Measurements from ENCODE around the gene GREM1. TPM values are rescaled to one million over a fixed set of nuclear protein-coding genes. Genes with fewer than 3 reads are reported as not detected.
A peak's percentile ranks its signal among the peaks of the same experiment; 100 is the strongest.

Gene GREM1
- total RNA-seq, 1 donor from 2014 or later, result 9.2 TPM

DNA sequence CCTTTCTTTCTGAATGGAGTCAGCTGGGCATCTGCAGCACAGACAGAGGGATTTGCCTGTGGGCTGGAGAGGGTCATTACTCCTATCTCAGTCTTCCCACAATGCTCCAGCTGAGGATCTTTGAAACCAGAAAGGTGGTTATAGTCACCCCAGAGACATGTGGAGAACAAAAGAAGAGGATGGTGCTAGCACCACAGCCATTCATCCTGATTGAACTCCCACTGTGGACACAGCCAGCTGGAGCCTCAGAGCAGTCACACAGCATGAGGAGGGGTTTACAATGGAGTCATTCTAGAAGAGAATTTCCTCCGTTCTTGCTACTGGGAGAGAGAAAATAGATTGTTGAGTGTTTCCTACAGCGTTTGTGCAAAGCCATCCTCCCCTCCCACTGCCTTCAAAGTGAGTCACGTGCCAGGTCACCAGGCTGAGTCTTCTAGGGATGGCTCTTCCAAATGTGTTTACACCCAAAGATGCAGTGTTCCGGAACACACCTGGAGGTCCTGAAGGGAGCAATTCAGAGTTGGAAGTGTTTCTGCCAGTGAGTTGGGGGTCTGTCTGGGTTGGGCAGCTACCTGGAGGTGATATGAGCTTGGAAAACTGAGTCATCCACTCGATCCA is 18.9 kb upstream of the GREM1 start:
- ATAC-seq, result no peak

DNA sequence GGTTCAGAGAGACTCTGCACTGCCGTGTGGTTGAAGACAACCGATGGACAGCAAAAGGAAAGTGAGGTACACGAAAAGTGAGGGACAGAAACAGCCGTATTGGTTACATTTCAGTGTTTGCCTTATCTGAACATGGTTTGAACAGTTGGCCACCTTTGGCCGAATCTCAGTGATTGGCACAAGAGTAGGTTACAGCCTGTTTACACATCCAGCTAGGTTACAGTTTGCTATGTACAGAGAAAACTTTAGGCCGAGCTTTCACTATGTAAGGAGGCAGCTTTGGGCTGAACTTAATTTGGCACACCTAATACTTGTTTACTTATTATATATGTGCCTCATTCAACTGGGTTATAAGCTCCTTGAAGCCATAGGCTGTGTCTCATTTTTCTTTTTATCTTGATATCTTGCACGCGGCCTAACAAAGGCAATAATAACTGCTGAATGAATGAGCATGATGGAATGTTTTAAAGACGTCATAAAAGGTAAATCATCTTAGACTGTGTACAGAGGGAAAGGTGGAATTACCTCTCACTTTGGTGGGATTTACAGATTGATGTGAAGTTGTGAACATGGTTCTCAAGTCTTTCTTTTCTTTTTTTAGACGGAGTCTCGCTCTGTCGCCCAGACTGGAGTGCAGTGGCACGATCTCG is 17.2 kb upstream of the GREM1 start:
- no peak for ATAC-seq

DNA sequence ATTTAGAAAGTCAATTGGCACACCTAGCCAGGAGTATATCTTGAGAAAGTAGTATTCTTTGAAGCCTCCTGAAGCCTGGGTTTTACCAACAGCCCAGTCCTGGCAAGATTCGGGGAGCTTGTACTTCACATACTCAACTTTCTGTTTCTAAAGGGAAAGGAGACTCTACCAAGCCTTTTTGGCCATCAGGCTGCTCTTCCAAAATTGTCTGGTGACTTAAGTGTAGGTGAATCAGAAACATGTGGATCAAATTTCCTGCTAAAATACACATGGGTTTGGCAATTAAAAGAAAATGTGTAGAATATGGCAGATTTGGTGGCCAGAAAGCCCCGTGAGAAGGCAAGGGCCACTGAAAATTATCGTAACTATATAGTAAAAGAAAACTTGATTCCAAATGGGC is 15.9 kb upstream of the GREM1 start:
- no peak for ATAC-seq

DNA sequence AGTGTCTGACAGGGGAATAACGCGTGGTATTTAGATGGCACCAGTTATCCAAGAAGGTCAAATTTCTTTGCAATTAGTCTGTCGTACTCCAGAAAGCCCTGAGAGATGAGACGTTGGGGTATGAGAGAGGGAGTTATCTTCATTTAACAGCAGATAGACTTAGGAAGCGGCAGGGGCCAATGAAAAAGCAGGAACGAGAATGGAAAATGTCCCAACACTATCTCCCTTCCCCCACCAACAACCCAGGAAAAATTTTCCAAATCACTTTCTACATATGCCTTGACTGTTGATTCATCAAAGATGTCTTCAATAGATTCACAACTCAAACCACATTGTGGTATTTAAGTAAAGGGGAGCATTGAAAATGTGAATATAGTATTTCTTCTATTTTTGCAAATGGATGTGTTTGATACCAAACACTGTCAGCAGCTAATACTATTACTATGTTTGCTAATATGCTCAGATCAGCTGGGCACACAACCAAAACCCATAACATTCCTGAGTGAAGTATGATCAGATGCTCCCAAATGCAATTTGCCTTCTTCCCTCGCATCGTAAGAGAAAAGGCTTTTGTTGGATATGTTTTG is 13.3 kb upstream of the GREM1 start:
- ATAC-seq, result no peak

DNA sequence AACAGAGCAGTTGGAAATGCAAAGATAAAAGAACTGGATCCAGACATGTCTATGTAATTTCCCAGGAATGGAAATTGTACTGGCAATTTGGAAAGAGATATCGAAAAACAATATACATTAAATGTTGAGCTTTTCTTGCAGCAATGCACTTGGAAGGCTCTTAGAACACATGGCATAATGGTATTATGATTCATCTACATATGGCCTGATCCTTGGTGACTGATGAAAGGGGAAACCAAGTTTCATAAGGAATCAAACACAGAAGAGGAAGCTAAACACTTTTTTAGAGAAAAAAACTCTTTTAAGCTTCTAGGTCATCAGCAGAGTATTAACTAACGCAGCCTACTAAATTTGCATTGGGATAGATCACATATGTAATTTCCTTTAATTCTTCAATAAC is 12.4 kb upstream of the GREM1 start:
- ATAC-seq, result no peak

DNA sequence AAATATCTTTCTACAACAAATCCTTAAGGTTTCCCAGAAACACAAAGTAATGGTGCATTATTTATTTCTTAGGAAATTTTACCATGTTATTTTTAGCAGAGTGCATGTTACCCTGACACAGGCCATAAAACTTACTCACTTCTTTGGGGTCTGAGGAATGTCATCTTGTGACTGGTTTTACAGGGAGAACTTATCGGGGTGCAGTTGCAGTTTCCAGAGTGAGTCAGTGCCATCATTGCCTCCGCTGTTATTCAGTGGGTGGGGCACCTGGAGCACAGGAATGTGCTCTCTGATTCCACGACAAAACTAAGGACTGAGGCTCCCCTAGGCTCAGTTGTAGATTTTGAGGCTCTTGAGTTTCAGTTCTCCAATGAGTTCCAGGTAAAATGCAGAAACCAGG is 11.1 kb upstream of the GREM1 start:
- no peak for ATAC-seq

DNA sequence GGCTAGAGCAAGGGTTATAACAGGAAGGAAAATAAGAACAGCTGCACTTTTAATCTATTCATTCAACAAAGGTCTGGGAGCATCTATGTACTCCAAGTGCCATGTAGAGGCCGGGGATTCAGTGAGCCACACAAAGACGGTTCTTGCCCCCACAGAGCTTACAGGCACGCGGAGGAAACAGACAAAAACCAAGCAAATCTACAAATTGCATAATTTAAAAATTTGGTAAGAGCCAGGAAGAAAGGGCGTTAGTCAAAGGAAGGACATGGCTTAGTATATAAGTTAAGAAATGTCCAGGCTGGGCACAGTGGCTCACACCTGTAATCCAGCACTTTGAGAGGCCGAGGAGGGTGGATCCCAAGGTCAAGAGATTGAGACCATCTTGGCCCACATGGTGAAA is 10.4 kb upstream of the GREM1 start:
- ATAC-seq, result no peak

DNA sequence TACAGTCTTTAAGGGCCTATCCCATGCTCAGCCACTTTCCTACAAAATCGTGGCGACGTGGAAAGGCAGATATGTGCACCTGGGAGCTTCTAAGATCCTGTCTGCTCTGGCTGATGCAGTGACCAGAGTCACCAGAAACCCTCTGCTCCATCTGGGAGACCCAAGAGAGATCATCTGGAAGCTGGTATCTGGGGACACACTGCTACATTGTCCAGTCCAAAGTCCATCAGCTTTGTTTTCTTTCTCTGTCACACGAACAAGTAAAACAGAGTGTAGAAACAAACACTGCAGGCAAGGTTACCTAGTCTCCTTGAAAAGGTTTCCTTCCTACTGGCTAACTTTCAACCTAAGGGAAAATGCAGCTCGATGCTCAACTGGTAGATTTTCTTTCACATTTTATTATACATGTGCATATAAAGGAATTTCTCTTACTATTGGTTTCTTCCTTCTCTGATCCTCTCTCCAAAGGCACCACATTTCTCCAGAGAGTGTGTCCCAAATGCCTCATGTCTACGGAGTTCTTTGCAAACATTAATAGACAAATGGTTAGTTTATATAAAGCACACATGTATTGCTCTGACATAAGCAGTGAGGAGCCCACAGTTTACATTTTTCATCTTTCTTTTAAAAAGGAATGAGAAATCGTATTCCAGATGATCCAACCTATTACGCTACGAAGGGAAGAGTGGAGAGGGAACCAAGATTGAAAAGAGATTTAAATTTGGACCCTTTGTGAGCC is 8.3 kb upstream of the GREM1 start:
- ATAC-seq, result no peak

DNA sequence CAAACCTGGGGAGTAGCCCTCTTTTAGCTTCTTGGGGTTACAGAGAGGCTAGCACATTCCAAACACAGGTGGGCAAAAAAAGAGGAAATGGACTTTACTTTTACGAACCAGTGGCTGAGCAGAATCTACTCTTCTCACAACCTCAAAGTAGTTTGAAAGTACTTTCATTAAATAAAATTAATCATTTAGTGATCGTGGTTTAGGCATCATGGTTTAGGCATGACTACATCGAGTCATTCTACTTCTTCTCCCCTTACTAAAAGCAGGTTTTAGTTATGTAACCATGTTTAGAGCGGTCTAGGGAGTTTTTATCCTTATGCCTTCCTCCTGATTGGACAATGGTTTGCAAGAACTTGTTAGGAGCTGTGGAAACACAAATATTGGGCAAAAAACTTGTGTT is 2.5 kb upstream of the GREM1 start:
- no peak for ATAC-seq

DNA sequence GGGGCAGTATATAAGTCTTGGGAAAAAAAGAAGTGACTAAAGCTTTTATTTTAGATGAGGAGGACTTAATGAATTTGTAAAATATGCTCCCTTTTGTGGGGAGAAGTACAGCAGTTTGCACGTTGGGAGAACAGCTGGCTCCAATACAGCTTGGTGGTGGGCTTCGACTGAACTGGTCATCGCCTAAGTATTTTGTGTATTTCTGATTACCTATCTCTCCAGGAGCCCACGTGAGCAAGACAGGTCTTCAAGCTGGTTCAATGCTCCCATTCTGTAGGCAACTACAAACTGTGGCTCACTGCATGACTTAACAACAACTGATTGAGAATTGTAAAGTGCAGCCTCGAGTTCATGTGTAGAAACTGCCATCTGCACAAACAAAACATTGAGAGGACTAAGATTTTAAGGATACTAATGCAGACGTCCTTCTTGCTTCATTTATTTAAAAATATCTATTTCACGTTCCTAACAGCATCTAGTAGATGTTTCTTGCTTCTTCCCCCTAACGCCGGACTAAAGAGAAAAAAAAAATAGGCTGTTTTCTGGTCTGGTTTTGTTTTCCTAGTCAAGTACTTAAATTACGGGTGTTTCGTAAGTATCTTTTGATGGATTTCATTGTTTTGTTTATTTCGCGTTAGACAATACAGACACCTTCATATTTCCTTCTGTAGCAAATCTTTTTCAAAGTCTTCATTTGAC is 1.4 kb upstream of the GREM1 start:
- ATAC-seq, result no peak

DNA sequence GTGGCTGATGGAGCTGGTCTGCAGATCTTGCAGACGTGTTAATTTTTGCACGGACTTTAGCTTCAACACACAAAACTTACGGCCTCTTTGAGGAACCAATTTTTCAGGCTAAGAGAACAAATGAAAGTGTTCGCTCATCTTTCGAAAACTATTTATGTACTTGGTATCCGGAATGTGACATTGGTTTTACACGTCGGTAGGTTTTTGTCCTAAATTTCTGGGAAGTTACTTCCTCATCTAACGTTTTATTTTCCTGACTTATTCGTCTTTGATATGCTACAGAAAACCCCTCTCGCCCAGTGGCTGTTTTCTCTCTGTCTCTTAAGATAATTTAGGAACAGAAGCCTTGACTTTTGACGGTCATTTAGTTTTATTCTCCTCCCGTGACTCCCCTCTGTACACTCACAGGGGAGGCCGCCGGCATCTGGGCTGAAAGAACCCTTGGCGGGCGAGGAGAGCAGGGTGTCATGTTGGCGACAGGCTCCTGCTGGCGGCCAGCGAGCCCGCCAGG is 834 bp upstream of the GREM1 start:
- no peak for ATAC-seq

DNA sequence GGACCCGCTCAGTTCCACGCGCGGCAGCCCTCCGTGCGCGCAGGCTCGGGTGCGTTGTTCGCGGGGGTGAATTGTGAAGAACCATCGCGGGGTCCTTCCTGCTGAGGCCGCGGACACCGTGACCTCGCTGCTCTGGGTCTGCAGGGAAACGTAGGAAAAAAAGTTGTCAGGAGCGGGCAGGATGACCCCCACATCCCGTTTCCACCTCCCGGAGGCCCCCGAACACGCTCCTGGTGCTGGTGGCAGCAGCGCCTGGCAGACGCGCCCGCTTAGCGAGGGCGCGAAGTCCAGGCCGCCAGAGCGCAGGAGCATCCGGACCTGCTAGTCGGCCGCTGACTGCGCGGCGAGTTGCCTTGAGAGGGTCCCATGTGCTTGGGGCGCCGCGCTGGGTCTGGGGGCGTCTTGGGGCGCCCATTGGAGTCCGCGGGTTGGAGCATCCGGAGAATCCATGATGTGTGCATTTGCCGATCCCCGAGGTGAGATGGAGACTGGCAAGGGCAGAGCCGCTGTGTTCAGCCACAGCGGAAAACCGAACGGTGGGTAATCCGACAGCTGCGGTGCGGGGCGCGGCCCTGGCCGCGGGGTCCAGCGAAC is 520 bp downstream of the GREM1 start:
- ATAC-seq, result no peak

DNA sequence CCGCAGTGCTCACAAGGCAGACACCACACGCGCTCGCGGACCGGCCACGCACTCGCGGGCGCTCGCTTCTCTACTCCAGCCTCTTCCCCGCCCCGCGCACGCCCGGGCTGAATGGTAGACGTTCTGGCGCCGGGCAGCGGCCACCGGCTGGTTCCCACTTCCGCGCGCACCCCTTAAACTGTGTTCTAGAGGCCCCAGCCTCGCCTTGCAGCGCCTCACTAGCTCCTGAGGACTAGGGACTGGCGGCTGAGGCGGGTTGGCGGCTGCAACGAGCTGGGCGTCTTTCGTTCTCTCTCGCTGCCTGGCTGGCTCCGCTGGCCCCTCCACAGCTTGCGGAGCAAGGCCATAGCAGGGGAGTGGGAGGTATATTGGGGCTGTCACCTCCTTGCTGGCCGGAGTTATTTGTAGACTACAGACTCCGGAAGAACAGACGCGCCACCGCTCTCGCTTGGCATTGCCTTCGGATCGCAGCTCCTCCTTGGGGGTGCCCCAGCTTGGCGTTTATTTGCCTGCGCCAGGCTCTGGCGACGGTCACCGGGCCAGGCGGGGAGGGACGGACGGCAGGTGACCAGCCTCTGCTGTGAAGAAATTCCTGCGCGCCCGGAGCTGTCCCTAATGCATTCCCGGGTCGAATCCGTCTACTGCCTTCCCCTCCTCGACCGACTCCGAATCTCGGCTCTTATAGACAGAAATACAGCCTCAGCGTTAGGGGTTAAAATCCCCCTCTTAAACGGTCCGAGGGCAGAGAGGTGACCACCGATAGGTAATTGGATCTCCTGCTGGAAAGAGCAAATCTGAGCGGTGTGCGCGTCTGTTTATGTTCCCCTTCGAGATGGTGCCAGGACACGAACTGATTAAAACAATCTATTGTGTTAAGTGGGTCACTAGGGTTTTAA is 1.3 kb downstream of the GREM1 start:
- peak; percentile 22 for ATAC-seq

DNA sequence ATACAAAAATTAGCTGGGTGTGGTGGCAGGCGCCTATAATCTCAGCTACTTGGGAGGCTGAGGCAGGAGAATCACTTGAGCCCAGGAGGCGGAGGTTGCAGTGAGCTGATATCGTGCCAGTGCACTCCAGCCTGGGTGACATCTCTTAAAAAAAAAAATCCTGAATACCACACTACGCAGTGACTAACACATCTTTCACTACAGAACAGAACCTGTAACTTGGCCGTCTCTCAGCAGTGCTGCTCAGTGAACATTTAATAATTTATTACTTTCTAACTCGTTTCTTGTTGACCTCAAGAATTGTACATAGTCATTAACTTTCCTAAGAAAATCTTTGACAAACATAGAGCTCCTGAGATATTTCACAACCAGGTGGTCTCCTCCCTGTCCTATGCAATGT is 3.8 kb downstream of the GREM1 start:
- no peak for ATAC-seq

DNA sequence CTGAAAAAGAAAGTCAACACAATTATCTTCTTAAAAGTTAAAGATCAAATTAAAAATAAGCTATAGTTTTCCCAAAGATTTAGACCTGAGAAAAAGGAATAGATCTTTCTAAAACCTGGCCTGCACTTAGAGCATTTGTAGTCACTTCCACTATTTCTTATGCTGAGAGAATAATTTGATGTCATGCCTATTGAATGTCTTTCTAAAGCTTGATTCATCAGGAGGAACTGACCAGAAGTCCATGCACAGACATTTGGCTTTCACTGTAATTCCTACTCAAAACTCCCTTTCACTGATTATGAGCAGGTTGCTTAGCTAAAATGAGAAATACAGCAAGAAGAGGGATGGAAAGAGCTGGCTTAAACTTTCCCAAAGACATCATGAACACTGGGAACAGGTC is 4.3 kb downstream of the GREM1 start:
- no peak for ATAC-seq

DNA sequence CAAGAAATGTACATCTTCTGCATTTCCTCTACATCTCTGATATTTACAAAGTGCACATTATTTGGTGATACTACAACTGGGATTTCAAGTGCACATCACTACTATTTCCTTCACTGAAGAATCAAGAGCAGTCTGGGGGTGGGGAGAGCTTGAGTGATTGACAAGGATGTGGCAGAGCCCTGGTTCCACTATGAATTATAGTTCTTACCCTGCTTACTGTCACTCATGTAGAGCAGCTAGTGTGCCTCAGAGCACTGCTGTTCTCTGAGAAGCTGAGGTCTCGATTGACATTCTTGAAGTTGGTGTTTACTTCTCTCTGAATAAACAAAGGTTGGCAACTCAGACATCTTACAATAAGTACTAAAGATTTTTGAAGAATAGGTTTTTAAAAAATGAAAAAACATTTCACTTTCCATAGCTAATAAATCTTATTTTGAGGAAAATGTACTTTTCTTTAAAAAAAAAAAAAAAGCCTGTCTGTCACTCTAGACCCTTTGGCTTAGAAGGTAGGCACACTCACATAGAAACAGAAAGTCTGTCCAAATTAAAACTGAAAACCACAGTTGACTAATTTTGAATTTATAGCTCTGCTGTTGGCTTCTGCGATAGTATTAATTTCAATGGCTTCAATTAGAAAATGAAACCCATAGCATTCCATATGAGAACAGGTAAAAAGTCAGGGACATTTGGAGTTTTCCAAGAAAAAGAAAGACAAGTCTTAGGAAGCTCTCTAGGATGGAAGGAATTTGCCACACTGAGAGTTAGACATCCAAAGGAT is 5.6 kb downstream of the GREM1 start:
- no peak for ATAC-seq

DNA sequence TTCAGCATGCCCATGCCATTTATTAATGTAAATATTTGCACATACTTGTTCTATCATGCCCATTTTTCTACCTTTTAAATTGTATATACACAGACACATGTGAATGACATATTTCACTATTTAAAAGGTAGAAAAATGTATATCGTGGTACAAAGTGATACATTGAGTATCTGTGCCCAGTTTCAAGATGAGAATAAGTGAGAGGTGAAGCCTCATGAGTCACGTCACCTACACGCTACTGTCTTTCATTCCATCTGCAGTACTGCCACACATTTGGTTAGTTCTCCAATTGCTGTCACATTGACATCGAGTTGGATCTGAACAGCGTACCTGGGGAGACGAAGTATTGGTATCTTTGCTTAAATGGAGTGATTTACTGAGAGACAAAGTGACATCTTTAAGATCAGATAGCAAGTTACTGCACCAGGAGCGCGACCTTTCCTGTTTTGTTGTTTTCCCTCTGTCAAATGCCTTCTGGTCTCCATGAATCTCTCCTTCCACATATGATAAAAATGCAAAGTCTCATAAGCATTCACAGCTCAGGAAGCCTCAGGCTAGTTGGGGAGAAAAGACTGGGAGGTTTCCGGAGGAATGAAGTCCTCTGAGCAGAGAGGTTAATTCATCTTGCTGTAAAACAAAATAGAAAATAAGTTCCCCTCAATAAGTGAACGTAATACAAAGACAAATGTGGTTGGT is 12.0 kb downstream of the GREM1 start:
- ATAC-seq, result no peak

DNA sequence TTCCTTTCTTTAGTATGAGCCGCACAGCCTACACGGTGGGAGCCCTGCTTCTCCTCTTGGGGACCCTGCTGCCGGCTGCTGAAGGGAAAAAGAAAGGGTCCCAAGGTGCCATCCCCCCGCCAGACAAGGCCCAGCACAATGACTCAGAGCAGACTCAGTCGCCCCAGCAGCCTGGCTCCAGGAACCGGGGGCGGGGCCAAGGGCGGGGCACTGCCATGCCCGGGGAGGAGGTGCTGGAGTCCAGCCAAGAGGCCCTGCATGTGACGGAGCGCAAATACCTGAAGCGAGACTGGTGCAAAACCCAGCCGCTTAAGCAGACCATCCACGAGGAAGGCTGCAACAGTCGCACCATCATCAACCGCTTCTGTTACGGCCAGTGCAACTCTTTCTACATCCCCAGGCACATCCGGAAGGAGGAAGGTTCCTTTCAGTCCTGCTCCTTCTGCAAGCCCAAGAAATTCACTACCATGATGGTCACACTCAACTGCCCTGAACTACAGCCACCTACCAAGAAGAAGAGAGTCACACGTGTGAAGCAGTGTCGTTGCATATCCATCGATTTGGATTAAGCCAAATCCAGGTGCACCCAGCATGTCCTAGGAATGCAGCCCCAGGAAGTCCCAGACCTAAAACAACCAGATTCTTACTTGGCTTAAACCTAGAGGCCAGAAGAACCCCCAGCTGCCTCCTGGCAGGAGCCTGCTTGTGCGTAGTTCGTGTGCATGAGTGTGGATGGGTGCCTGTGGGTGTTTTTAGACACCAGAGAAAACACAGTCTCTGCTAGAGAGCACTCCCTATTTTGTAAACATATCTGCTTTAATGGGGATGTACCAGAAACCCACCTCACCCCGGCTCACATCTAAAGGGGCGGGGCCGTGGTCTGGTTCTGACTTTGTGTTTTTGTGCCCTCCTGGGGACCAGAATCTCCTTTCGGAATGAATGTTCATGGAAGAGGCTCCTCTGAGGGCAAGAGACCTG is 13.2 kb downstream of the GREM1 start:
- ATAC-seq, result peak; percentile 70
